Regular cardiac myocyte (primary cell): ENCODE results near the gene HIPK4. TPM values are rescaled to one million over a fixed set of nuclear protein-coding genes. Genes with fewer than 3 reads are reported as not detected.

ENCODE experiments used
- total RNA-seq: library from RNA; depleted of rRNA; stranded (reverse); fragments of >200 nt; gene quantifications from 2 replicates; pipeline ENCODE4 v1.2.3, GENCODE V29; 2014

HIPK4 gene, protein sequence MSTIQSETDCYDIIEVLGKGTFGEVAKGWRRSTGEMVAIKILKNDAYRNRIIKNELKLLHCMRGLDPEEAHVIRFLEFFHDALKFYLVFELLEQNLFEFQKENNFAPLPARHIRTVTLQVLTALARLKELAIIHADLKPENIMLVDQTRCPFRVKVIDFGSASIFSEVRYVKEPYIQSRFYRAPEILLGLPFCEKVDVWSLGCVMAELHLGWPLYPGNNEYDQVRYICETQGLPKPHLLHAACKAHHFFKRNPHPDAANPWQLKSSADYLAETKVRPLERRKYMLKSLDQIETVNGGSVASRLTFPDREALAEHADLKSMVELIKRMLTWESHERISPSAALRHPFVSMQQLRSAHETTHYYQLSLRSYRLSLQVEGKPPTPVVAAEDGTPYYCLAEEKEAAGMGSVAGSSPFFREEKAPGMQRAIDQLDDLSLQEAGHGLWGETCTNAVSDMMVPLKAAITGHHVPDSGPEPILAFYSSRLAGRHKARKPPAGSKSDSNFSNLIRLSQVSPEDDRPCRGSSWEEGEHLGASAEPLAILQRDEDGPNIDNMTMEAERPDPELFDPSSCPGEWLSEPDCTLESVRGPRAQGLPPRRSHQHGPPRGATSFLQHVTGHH
- total RNA-seq, result 0.19 and 0.28 TPM in 2 replicates

DNA sequence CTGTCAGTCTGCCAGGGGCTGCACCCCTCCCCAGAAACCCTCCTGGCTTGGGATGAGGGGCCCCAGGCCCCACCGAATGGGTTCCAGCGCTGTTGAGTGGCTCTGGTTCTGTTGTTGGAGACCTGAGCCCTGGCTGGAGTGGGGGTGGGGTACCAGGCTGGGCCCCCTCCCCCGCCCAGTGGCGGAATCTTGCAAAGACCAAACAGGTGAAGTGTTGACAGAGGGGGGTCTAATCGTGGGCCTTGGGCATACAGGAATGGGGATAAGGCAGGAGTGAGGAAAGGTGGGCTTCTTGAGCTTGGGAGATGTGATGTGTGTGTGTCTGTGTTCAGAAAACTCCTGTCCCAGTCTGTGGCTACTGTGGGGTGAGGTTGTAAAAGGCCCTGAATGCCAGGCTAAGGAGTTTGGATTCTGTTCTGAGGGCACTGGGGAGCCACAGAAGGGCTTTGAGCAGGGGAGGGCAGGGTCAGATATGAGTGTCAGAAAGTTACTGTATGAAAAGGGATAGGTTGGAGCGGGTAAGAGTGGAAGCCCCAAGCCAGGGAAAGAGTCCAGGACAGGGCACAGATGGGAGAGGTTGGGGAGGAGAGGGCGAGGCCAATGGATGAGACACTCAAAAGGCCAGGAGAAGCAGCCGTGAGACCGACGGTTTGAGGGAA, at the start of gene HIPK4:
HIPK4 (minus strand) TSS at position 98 of the 659 bp plus-strand sequence. CDS start 279 bp downstream, outside the sequence.

DNA sequence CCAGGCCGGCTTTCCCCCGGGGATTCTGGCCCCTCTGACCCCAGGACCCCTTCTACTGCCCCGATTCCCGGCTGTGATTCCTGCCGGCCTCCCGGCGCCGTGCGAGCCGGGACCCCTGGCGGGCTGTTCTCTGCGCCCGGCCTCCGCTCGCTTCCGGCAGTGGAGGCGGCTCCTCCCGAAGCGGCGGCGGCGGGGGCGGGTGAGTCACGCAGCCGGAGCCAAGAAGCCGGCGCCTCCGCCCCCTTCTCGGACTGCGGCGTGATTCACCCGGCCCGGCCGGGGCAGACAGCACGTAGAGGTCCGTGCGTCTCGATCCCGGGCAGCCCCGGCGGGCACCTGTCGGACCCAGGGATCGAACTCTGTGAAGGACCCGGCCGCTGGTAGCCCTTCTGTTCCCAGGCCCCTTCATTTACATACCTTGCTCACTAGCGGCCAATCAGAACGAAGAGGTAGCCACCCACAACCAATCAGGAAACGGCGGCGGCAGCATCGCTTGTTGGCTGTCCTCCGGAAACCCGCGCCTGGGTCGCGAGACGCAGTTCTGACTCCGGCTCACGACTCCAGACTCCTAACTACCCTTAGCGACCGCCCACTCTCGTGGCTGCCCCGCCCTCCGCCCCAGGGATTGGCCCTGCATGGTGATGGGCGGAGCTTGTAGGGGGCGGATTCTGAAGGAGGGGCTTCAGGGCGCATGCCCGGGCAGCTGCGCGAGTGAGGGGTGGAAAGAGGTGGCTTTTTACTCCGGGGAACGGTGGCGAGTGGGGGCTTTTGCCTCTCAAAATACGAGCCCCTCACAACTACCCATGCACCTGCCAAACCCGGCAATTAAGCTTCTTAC, 35.7 kb upstream of the HIPK4 start, which contains the start of gene SERTAD1:
SERTAD1 (minus strand) TSS at position 543 of the 838 bp plus-strand sequence. CDS start 2,446 bp downstream, outside the sequence.

DNA sequence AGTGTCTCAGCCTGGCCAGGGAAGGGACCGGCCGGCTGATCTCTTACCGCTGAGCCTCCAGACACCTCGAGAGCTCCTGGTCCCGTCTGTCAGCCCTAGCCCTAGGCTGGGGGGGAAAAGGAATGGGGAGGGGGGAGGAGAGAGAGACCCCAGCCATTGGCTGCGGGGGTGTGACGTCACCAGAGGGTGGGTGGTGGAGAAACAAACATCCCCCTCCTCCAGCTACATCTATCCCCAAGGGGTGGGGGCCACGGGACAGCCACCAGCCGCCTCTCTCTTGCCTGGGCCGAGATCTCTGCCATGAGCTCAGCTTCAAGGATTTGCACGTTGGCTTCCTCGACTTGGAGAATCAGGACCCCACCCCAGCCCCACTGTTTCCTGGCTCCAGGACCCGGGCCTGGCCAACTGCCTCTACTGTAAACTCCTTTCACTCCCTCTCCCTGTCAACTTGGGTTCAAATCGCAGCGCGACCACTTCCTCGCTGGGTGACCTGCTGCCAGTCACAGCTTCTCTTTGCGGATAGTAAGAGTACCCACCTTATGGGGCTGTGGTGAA, 23.4 kb upstream of the HIPK4 start, which contains the start of gene PRX:
PRX (minus strand) TSS at position 88 of the 555 bp plus-strand sequence. CDS start 5,446 bp downstream, outside the sequence.

DNA sequence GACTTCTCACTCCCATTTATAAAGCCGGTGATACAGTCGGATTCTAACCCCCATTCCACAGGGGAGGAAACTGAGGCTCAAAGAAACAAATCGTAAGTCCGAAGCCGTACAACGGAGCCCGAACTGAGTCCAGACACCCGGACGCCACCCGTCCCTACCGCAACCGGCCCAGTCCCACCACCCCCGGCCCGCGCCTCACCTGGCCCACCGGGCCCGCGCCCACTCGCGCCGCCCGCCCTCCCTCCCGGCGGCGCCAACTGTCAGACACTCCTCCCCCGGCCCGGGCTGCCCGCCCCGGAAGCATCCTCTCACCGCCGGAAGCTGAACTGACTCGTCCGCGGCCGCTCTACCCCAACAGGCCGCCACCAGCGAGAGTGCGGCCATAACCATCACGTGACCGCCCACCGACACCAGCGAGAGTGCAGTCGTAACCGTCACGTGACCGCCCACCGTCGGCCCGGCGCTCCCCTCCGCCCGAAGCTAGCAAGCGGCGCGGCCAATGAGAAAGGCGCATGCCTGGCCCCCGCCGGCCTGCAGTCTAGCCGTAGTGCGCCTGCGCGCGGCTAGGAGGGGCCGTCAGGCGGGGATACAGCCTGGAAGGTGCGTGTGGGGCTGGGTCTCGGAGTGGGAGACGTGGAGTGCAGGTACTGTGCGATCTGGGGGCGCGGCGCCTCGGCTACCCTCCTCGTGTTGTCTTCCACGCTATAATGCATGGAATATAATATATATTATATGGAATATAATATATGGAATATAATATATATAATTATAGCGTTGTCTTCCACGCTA, 41.7 kb downstream of the HIPK4 start, which contains the start of the genes C19orf47 and PLD3:
C19orf47 (minus strand) TSS at position 273 of the 789 bp plus-strand sequence. CDS start 6,540 bp downstream, outside the sequence.
PLD3 (plus strand) TSS at position 571 of the 789 bp plus-strand sequence. CDS start 17,789 bp downstream, outside the sequence.

Other genes with a start within 250 kb of the HIPK4 start
- gene MAP3K10, start 198.8 kb downstream of the HIPK4 start, total RNA-seq, result 6.9 and 7.6 TPM in 2 replicates
- gene TTC9B, start 171.8 kb downstream of the HIPK4 start, total RNA-seq, result not detected in 2 replicates
- under 0.01 and 0.19 TPM in 2 replicates for gene CCNP, start 163.5 kb downstream of the HIPK4 start, total RNA-seq
- gene AKT2, start 104.8 kb downstream of the HIPK4 start, total RNA-seq, result 63.5 and 64.5 TPM in 2 replicates
- gene C19orf47, start 41.8 kb downstream of the HIPK4 start, total RNA-seq, result 8.2 and 9.0 TPM in 2 replicates
- 118 and 344 TPM in 2 replicates for gene PLD3, start 41.5 kb downstream of the HIPK4 start, total RNA-seq
- 0.58 and 1.7 TPM in 2 replicates for gene PRX, start 23.2 kb upstream of the HIPK4 start, total RNA-seq
- gene SERTAD1, start 35.8 kb upstream of the HIPK4 start, total RNA-seq, result 23.4 and 47.7 TPM in 2 replicates
- gene SERTAD3, start 54.2 kb upstream of the HIPK4 start, total RNA-seq, result 20.6 and 28.9 TPM in 2 replicates
- 63.1 and 82.1 TPM in 2 replicates for gene BLVRB, start 75.6 kb upstream of the HIPK4 start, total RNA-seq
- 0.77 and 3.7 TPM in 2 replicates for gene SPTBN4, start 76.8 kb upstream of the HIPK4 start, total RNA-seq
- gene SHKBP1, start 186.7 kb upstream of the HIPK4 start, total RNA-seq, result 18.6 and 33.0 TPM in 2 replicates
- 6.8 and 7.1 TPM in 2 replicates for gene LTBP4, start 211.2 kb upstream of the HIPK4 start, total RNA-seq